VCaP (cell line): ENCODE data around the gene EMX1.

ENCODE experiments used
- H3K27ac ChIP-seq: fragments of 450-650 bp; 2 replicates; pipeline ENCODE4 v1.5.1; 2017
- TF ChIP-seq, protein P1 (sequence below): fragments of 450-650 bp; conservative IDR thresholded peaks from 2 replicates; pipeline ENCODE4 v1.5.1; 2017; ENCODE audit warnings: mild to moderate bottlenecking, moderate library complexity

The EMX1 gene

GRCh38 chr2:72981536-72981935, 64.2 kb downstream of the EMX1 start:
- no peak overlapping the region for H3K27ac ChIP-seq
- TF ChIP-seq, protein P1, sequence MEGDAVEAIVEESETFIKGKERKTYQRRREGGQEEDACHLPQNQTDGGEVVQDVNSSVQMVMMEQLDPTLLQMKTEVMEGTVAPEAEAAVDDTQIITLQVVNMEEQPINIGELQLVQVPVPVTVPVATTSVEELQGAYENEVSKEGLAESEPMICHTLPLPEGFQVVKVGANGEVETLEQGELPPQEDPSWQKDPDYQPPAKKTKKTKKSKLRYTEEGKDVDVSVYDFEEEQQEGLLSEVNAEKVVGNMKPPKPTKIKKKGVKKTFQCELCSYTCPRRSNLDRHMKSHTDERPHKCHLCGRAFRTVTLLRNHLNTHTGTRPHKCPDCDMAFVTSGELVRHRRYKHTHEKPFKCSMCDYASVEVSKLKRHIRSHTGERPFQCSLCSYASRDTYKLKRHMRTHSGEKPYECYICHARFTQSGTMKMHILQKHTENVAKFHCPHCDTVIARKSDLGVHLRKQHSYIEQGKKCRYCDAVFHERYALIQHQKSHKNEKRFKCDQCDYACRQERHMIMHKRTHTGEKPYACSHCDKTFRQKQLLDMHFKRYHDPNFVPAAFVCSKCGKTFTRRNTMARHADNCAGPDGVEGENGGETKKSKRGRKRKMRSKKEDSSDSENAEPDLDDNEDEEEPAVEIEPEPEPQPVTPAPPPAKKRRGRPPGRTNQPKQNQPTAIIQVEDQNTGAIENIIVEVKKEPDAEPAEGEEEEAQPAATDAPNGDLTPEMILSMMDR: no peak

DNA sequence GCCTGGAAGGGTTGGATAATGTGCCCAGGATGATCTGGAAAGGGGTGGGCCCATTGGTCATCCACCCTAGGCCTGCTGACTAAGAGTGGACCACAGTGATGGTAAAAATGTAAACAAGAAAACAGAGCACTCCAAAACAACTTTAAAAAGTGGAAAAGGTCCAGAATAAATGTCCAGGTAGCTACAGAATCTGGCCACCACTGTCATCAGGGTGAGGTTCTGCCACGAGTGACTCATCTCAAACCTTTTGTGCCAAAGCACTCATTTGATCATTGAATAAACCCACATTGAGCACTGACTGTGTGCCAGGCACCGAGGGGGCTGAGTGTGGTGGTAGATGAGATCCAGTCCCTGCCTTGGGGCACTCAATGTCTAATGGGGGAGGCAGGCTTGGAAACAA, 64.9 kb downstream of the EMX1 start:
- TF ChIP-seq, protein P1: no peak
- H3K27ac ChIP-seq: no peak overlapping the region

GRCh38 chr2:72982781-72983499, 65.6 kb downstream of the EMX1 start:
- peak overlapping the region; percentile 51 for H3K27ac ChIP-seq
- TF ChIP-seq, protein P1: no peak

- TF ChIP-seq, protein P1: no peak
- H3K27ac ChIP-seq: peak overlapping the region; percentile 51
These were observed 66.3 kb downstream of the EMX1 start for GRCh38 chr2:72983500-72984161.

DNA sequence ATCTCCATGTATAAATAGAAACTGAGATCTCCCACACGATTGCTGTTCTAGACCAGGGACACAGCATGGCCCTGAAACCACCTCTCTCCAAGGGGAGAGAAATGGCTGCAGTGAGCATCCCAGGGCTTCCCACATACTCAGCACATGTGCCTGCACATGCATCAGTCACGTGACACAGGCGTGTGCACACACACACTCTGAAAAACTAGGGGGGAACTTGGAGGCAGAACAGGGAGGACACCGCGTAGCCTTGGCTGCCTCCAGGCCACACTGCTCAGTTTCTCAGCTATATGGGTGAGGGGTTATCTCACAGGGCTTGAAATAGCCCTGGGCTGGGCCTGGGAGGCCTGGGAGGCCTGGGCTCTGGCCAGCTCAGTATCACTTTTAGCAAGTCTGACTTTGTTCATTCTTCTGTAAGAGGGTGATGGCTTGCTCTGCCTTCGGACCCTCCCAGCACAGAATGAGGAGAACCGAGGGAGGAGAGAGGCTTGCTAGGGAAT, 66.9 kb downstream of the EMX1 start:
- peak overlapping the region; percentile 51 for H3K27ac ChIP-seq
- TF ChIP-seq, protein P1: no peak
